ENCODE measurements around the gene LST1. TPM values are rescaled to one million over a fixed set of nuclear protein-coding genes. Genes with fewer than 3 reads are reported as not detected.

Gene LST1
- total RNA-seq, 1 experiment from 2014 or later: not detected

GRCh38 chr6:31619805-31620585 lies 33.9 kb downstream of the LST1 start:
- DNase-seq (ENCODE audit: low spot score): peak; percentile 98

GRCh38 chr6:31620586-31621319 lies 34.7 kb downstream of the LST1 start, which contains the start of gene PRRC2A:
PRRC2A (plus strand) TSS chr6:31620715; CDS start chr6:31622790, 2,075 bp downstream.
- DNase-seq (ENCODE audit: low spot score): peak; percentile 72

GRCh38 chr6:31621320-31621939 lies 35.4 kb downstream of the LST1 start:
- no peak for DNase-seq (ENCODE audit: low spot score)

GRCh38 chr6:31621991-31622390 lies 35.9 kb downstream of the LST1 start:
- no peak for DNase-seq (ENCODE audit: low spot score)

- no peak for DNase-seq (ENCODE audit: low spot score)
Measured at GRCh38 chr6:31622684-31623091, 36.6 kb downstream of the LST1 start.

- no peak for DNase-seq (ENCODE audit: low spot score)
Measured at GRCh38 chr6:31624070-31624469, 38.0 kb downstream of the LST1 start.

GRCh38 chr6:31626952-31627351 lies 40.9 kb downstream of the LST1 start:
- no peak for DNase-seq (ENCODE audit: low spot score)

GRCh38 chr6:31627690-31628287 lies 41.7 kb downstream of the LST1 start:
- no peak for DNase-seq (ENCODE audit: low spot score)

- no peak for DNase-seq (ENCODE audit: low spot score)
Measured at GRCh38 chr6:31629014-31629413, 42.9 kb downstream of the LST1 start.

GRCh38 chr6:31630177-31630934 lies 44.3 kb downstream of the LST1 start:
- no peak for DNase-seq (ENCODE audit: low spot score)

GRCh38 chr6:31631209-31631608 lies 45.1 kb downstream of the LST1 start:
- DNase-seq (ENCODE audit: low spot score): no peak

GRCh38 chr6:31631681-31632278 lies 45.7 kb downstream of the LST1 start:
- no peak for DNase-seq (ENCODE audit: low spot score)

GRCh38 chr6:31632279-31632946 lies 46.3 kb downstream of the LST1 start:
- DNase-seq (ENCODE audit: low spot score): no peak

- no peak for DNase-seq (ENCODE audit: low spot score)
Measured at GRCh38 chr6:31633447-31633846, 47.4 kb downstream of the LST1 start.

- no peak for DNase-seq (ENCODE audit: low spot score)
Measured at GRCh38 chr6:31634131-31634530, 48.1 kb downstream of the LST1 start.

- no peak for DNase-seq (ENCODE audit: low spot score)
Measured at GRCh38 chr6:31634969-31635575, 49.0 kb downstream of the LST1 start.

- no peak for DNase-seq (ENCODE audit: low spot score)
Measured at GRCh38 chr6:31636698-31637596, 50.9 kb downstream of the LST1 start.
